Measurements from ENCODE around the gene LCP2.

GRCh38 chr5:170246126-170246870 lies 51.3 kb downstream of the LCP2 start:
- TF ChIP-seq CTCF (IDR thresholded peaks at IDR 0.05) (no peak), POLR2A (IDR thresholded peaks at IDR 0.05) (no peak)

Data from adrenal gland (tissue), 5 donors.